Measurements from ENCODE around the gene AQP12B. TPM values are rescaled to one million over a fixed set of nuclear protein-coding genes. Genes with fewer than 3 reads are reported as not detected.
"Not testable (repeated sequence)": the region's sequence is repeated elsewhere in the genome, so short reads cannot be mapped to it uniquely, and the experiment has no call there.

Gene AQP12B
- not detected in 2 replicates for total RNA-seq (2014; rRNA removed; shearing (Covaris generic); ENCODE audit: low replicate concordance)

- H3K36me3 ChIP-seq, H3K4me3 ChIP-seq, H3K9me3 ChIP-seq, H3K27me3 ChIP-seq, DNase-seq: not testable (repeated sequence)
Measured at GRCh38 chr2:240682431-240683224, at the start of gene AQP12B. AQP12B (minus strand) TSS chr2:240682885; CDS start chr2:240682837, 48 bp downstream.

- no peaks in the 10 kb centered on the region for H3K27me3 ChIP-seq
- no peaks in the 10 kb centered on the region for H3K36me3 ChIP-seq
- H3K4me3 ChIP-seq: no peak overlapping the region
- H3K9me3 ChIP-seq: no peaks in the 10 kb centered on the region
- DNase-seq: no peak
Measured at GRCh38 chr2:240732184-240732583, 49.5 kb upstream of the AQP12B start.

- no peaks in the 10 kb centered on the region for H3K27me3 ChIP-seq
- DNase-seq: no peak
Measured at GRCh38 chr2:240731178-240731545, 48.5 kb upstream of the AQP12B start.

GRCh38 chr2:240730501-240731177 is 48.0 kb upstream of the AQP12B start:
- Histone ChIP-seq H3K9me3 (no peaks in the 10 kb centered on the region), H3K36me3 (no peaks in the 10 kb centered on the region), H3K27me3 (no peaks in the 10 kb centered on the region), H3K4me3 (no peak overlapping the region)
- DNase-seq: no peak

More at GRCh38 chr2:240731178-240731545, 48.5 kb upstream of the AQP12B start:
- no peaks in the 10 kb centered on the region for H3K36me3 ChIP-seq
- H3K9me3 ChIP-seq: no peaks in the 10 kb centered on the region
- H3K4me3 ChIP-seq: no peak overlapping the region

- Histone ChIP-seq H3K9me3 (no peaks in the 10 kb centered on the region), H3K27me3 (no peaks in the 10 kb centered on the region), H3K36me3 (no peaks in the 10 kb centered on the region), H3K4me3 (no peak overlapping the region)
- no peak for DNase-seq
Measured at GRCh38 chr2:240728827-240729226, 46.1 kb upstream of the AQP12B start.

- no peak for DNase-seq
- no peak overlapping the region for H3K4me3 ChIP-seq
- no peaks in the 10 kb centered on the region for H3K36me3 ChIP-seq
- H3K27me3 ChIP-seq: no peaks in the 10 kb centered on the region
- no peaks in the 10 kb centered on the region for H3K9me3 ChIP-seq
Measured at GRCh38 chr2:240728361-240728760, 45.7 kb upstream of the AQP12B start.

GRCh38 chr2:240727913-240728312 is 45.2 kb upstream of the AQP12B start:
- Histone ChIP-seq H3K27me3 (no peaks in the 10 kb centered on the region), H3K9me3 (no peaks in the 10 kb centered on the region), H3K36me3 (no peaks in the 10 kb centered on the region), H3K4me3 (no peak overlapping the region)
- no peak for DNase-seq

- Histone ChIP-seq H3K4me3 (no peak overlapping the region), H3K27me3 (no peaks in the 10 kb centered on the region), H3K36me3 (no peaks in the 10 kb centered on the region)
Measured at GRCh38 chr2:240727439-240727838, 44.8 kb upstream of the AQP12B start.

GRCh38 chr2:240726876-240727275 is 44.2 kb upstream of the AQP12B start:
- H3K9me3 ChIP-seq: no peaks in the 10 kb centered on the region
- no peaks in the 10 kb centered on the region for H3K36me3 ChIP-seq
- H3K27me3 ChIP-seq: no peaks in the 10 kb centered on the region
- no peak overlapping the region for H3K4me3 ChIP-seq
- no peak for DNase-seq

More at GRCh38 chr2:240727439-240727838, 44.8 kb upstream of the AQP12B start:
- no peaks in the 10 kb centered on the region for H3K9me3 ChIP-seq
- DNase-seq: no peak

- H3K9me3 ChIP-seq: no peaks in the 10 kb centered on the region
- H3K4me3 ChIP-seq: no peak overlapping the region
- no peak for DNase-seq
- H3K36me3 ChIP-seq: no peaks in the 10 kb centered on the region
- no peaks in the 10 kb centered on the region for H3K27me3 ChIP-seq
Measured at GRCh38 chr2:240725671-240726070, 43.0 kb upstream of the AQP12B start.

- H3K36me3 ChIP-seq: no peaks in the 10 kb centered on the region
- H3K9me3 ChIP-seq: no peaks in the 10 kb centered on the region
- DNase-seq: no peak
- no peak overlapping the region for H3K4me3 ChIP-seq
- H3K27me3 ChIP-seq: no peaks in the 10 kb centered on the region
Measured at GRCh38 chr2:240725266-240725665, 42.6 kb upstream of the AQP12B start.

- Histone ChIP-seq H3K4me3 (no peak overlapping the region), H3K36me3 (no peaks in the 10 kb centered on the region)
- DNase-seq: no peak
Measured at GRCh38 chr2:240724431-240724830, 41.7 kb upstream of the AQP12B start.

GRCh38 chr2:240723851-240724250 is 41.2 kb upstream of the AQP12B start:
- H3K9me3 ChIP-seq: no peaks in the 10 kb centered on the region
- no peak for DNase-seq
- H3K36me3 ChIP-seq: no peaks in the 10 kb centered on the region
- no peaks in the 10 kb centered on the region for H3K27me3 ChIP-seq
- H3K4me3 ChIP-seq: no peak overlapping the region

More at GRCh38 chr2:240724431-240724830, 41.7 kb upstream of the AQP12B start:
- Histone ChIP-seq H3K9me3 (no peaks in the 10 kb centered on the region), H3K27me3 (no peaks in the 10 kb centered on the region)

GRCh38 chr2:240722796-240723735 is 40.4 kb upstream of the AQP12B start:
- no peak for DNase-seq
- Histone ChIP-seq H3K4me3 (no peak overlapping the region), H3K36me3 (no peaks in the 10 kb centered on the region), H3K27me3 (no peaks in the 10 kb centered on the region), H3K9me3 (no peaks in the 10 kb centered on the region)

GRCh38 chr2:240722376-240722775 is 39.7 kb upstream of the AQP12B start:
- no peak for DNase-seq
- no peak overlapping the region for H3K4me3 ChIP-seq
- no peaks in the 10 kb centered on the region for H3K36me3 ChIP-seq
- no peaks in the 10 kb centered on the region for H3K27me3 ChIP-seq
- H3K9me3 ChIP-seq: no peaks in the 10 kb centered on the region

GRCh38 chr2:240721596-240722180 is 39.0 kb upstream of the AQP12B start:
- Histone ChIP-seq H3K4me3 (no peak overlapping the region), H3K27me3 (no peaks in the 10 kb centered on the region), H3K36me3 (no peaks in the 10 kb centered on the region), H3K9me3 (no peaks in the 10 kb centered on the region)
- DNase-seq: no peak
